ENCODE measurements around the gene NOCT. TPM values are rescaled to one million over a fixed set of nuclear protein-coding genes. Genes with fewer than 3 reads are reported as not detected.
A peak's percentile ranks its signal among the peaks of the same experiment; 100 is the strongest.

The NOCT gene
- polyA plus RNA-seq, 3 donors from 2014 or later = 0.83 to 0.86 TPM; not detected in 1

- peak; percentile 74 to 79 (median 77) for DNase-seq
- Mint-ChIP-seq H3K27ac (peak overlapping the region; percentile 93 to 99 (median 95)), H3K27me3 (ENCODE audit: low read depth in 3 of 3) (peaks cover 19 to 25% (median 21%) of the 10 kb centered on the region in 3 donors), H3K4me1 (peaks cover 42 to 55% of the 10 kb centered on the region in 2 donors), H3K9me3 (no peaks in the 10 kb centered on the region), H3K4me3 (peak overlapping the region; percentile 89 to 100 (median 97)), H3K36me3 (no peaks in the 10 kb centered on the region)
Observed at GRCh38 chr4:139083607-139083955, 68.0 kb downstream of the NOCT start.

- Mint-ChIP-seq H3K4me1 (peaks cover 41 to 52% of the 10 kb centered on the region in 2 donors), H3K27me3 (ENCODE audit: low read depth in 3 of 3) (peaks cover 19 to 25% (median 21%) of the 10 kb centered on the region in 3 donors), H3K4me3 (peak overlapping the region; percentile 89 to 100 (median 97)), H3K9me3 (no peaks in the 10 kb centered on the region), H3K27ac (peak overlapping the region; percentile 94 to 99 (median 95)), H3K36me3 (no peaks in the 10 kb centered on the region)
- peak; percentile 88 to 90 (median 90) for DNase-seq
Observed at GRCh38 chr4:139083956-139084803, 68.6 kb downstream of the NOCT start.

GRCh38 chr4:139084804-139085093, 69.2 kb downstream of the NOCT start:
- Mint-ChIP-seq H3K9me3 (no peaks in the 10 kb centered on the region), H3K4me1 (peaks cover 36 to 47% of the 10 kb centered on the region in 2 donors), H3K4me3 (peak overlapping the region; percentile 89 to 100 (median 97)), H3K27ac (peak overlapping the region; percentile 94 to 98 (median 95)), H3K36me3 (no peaks in the 10 kb centered on the region), H3K27me3 (ENCODE audit: low read depth in 3 of 3) (peaks cover 19 to 25% (median 21%) of the 10 kb centered on the region in 3 donors)
- DNase-seq = no peak

GRCh38 chr4:139085141-139085540, 69.6 kb downstream of the NOCT start:
- Mint-ChIP-seq H3K4me1 (peaks cover 33 to 43% of the 10 kb centered on the region in 2 donors), H3K27ac (peak overlapping the region; percentile 94 to 98 (median 95))
- peak; percentile 14 to 18 (median 17) for DNase-seq

GRCh38 chr4:139092271-139092670, 76.7 kb downstream of the NOCT start:
- peak in 1 of 3 donors; percentile 7 for DNase-seq
- Mint-ChIP-seq H3K9me3 (no peaks in the 10 kb centered on the region), H3K27me3 (ENCODE audit: low read depth in 3 of 3) (peaks cover 0 to 1% (median 0%) of the 10 kb centered on the region in 3 donors), H3K36me3 (no peaks in the 10 kb centered on the region), H3K4me3 (no peak overlapping the region), H3K4me1 (peaks cover 0 to 4% of the 10 kb centered on the region in 2 donors), H3K27ac (no peak overlapping the region)

More at GRCh38 chr4:139085141-139085540, 69.6 kb downstream of the NOCT start:
- no peaks in the 10 kb centered on the region for H3K36me3 Mint-ChIP-seq
- H3K4me3 Mint-ChIP-seq = peak overlapping the region; percentile 89 to 100 (median 97)
- no peaks in the 10 kb centered on the region for H3K9me3 Mint-ChIP-seq
- peaks cover 19 to 25% (median 21%) of the 10 kb centered on the region in 3 donors for H3K27me3 Mint-ChIP-seq (ENCODE audit: low read depth in 3 of 3)

Other genes with a start within 250 kb of the NOCT start
- gene ELF2, start 161.4 kb downstream of the NOCT start, polyA plus RNA-seq = 10 to 100 TPM; 35.9 to 45.7 (median 38.8) TPM

Data from immature natural killer cell (primary cell).